ENCODE results near the gene MPZL1.
"Not testable (repeated sequence)": the region's sequence is repeated elsewhere in the genome, so short reads cannot be mapped to it uniquely, and the experiment has no call there.

MPZL1 gene

DNA sequence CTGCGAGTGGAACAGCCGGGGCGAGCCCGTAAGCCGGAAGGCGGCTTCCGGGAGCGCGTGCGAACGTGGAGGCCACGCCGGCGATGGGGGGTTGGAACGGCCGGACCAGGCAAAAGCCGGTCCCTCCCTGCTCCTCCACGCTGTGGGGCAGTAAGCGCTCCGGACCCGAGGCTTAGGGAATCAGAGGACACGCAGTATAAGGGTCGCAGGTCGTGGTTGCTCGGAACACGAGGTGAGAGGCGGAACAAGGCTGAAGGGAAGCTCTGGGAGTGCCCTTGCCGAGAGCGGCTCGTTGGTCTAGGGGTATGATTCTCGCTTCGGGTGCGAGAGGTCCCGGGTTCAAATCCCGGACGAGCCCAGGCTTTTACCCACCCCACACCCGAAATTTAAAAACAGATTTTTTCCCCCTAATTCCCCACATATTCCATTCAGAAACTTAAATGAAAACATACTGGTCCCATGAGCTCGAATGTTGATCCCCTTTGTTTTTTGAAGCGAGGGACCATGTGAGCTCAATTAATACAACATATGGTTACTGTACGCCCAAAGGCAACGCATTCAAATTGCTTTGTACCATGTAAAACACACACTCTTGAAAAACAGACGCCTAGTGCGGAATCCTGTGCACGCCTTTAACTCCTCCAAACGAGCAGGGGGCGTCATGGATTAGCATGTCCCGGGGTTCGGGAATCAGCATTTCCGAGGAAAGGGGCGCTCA is 7.2 kb upstream of the MPZL1 start:
- H3K27me3 ChIP-seq (replicated peaks; ENCODE audit: control insufficient read depth, insufficient read depth, low read length) = no peaks in the 10 kb centered on the region
- peak; percentile 4 for TF ChIP-seq CTCF (IDR thresholded peaks at IDR 0.05; ENCODE audit: insufficient read depth, low read length, poor library complexity, severe bottlenecking)
- no peaks in the 10 kb centered on the region for H3K36me3 ChIP-seq (ENCODE audit: control insufficient read depth, insufficient read depth, low read length)
- peak overlapping the region; percentile 72 for H3K4me3 ChIP-seq (replicated peaks; ENCODE audit: low read depth, low read length)
- DNase-seq (ENCODE audit: extremely low read depth, insufficient read length) = peak; percentile 90

GRCh38 chr1:167715157-167715999 is 6.4 kb upstream of the MPZL1 start:
- TF ChIP-seq CTCF (IDR thresholded peaks at IDR 0.05; ENCODE audit: insufficient read depth, low read length, poor library complexity, severe bottlenecking) = peak; percentile 90
- H3K27me3 ChIP-seq (replicated peaks; ENCODE audit: control insufficient read depth, insufficient read depth, low read length) = no peaks in the 10 kb centered on the region
- peak; percentile 83 for DNase-seq (ENCODE audit: extremely low read depth, insufficient read length)
- peak overlapping the region; percentile 72 for H3K4me3 ChIP-seq (replicated peaks; ENCODE audit: low read depth, low read length)
- H3K36me3 ChIP-seq (ENCODE audit: control insufficient read depth, insufficient read depth, low read length) = no peaks in the 10 kb centered on the region

GRCh38 chr1:167716000-167716271 is 5.8 kb upstream of the MPZL1 start:
- TF ChIP-seq CTCF (IDR thresholded peaks at IDR 0.05; ENCODE audit: insufficient read depth, low read length, poor library complexity, severe bottlenecking) = no peak
- peak overlapping the region; percentile 70 for H3K4me3 ChIP-seq (replicated peaks; ENCODE audit: low read depth, low read length)
- no peak for DNase-seq (ENCODE audit: extremely low read depth, insufficient read length)
- H3K36me3 ChIP-seq (ENCODE audit: control insufficient read depth, insufficient read depth, low read length) = no peaks in the 10 kb centered on the region
- H3K27me3 ChIP-seq (replicated peaks; ENCODE audit: control insufficient read depth, insufficient read depth, low read length) = no peaks in the 10 kb centered on the region

DNA sequence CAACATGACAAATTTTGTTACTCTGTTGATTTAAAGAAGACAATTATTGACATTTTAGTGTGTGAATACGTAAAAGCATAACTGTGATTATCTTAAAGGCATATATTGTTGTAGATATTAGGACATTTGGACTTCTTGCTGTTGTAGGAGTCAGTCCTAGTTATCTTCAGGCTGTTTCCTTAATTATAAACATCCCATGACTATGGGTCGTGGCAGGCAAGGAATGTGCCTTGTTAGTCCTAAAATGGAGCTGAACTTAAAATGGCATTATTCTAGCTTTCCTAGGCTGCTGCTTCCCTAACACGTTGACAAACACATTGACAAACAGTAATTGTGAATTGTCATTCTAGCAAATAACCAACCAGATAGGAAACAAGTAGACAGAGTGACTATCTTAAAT is 4.4 kb upstream of the MPZL1 start:
- Histone ChIP-seq H3K27me3 (replicated peaks; ENCODE audit: control insufficient read depth, insufficient read depth, low read length) (no peaks in the 10 kb centered on the region), H3K36me3 (ENCODE audit: control insufficient read depth, insufficient read depth, low read length) (no peaks in the 10 kb centered on the region), H3K4me3 (replicated peaks; ENCODE audit: low read depth, low read length) (no peak overlapping the region)
- no peak for TF ChIP-seq CTCF (IDR thresholded peaks at IDR 0.05; ENCODE audit: insufficient read depth, low read length, poor library complexity, severe bottlenecking)
- DNase-seq (ENCODE audit: extremely low read depth, insufficient read length) = no peak

DNA sequence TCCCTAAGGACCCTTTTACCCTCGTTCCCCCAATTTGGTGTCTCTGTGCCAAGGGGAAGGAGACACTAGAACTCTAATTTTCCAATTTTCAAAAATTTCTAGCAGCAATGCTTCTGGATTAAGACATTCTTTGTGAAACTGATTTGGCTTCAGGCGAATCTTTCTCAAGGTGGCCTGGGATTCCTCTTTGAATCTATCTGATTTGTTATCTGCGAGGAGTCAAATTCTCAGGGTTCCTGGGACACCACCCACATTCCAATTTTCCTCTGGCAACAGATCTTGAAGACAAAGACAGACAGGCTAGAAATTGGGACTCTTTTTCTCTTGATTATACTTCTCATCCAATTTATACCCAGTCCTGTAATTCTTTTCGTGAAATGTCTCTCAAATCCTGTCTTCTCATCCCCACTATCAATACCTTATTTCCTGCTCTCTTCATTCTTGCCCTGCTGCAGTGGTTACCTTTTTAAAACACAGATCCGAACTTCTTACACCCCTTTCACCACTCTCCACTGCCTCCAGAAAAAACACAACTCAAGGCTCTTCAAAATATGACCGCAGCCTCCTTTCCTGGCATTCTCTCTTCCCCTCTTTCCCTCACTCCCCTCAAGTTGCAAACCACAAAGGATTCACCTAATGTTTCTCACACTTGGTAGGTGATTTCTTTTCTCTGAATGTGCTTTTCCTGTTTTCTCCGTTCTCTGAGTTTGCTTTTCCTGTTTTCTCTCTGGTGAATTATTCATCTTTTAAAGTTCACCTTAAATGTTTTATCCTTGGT is 2.7 kb upstream of the MPZL1 start:
- H3K27me3 ChIP-seq (replicated peaks; ENCODE audit: control insufficient read depth, insufficient read depth, low read length) = no peaks in the 10 kb centered on the region
- H3K36me3 ChIP-seq (ENCODE audit: control insufficient read depth, insufficient read depth, low read length) = no peaks in the 10 kb centered on the region
- TF ChIP-seq CTCF (IDR thresholded peaks at IDR 0.05; ENCODE audit: insufficient read depth, low read length, poor library complexity, severe bottlenecking) = no peak
- peak overlapping the region; percentile 36 for H3K4me3 ChIP-seq (replicated peaks; ENCODE audit: low read depth, low read length)
- no peak for DNase-seq (ENCODE audit: extremely low read depth, insufficient read length)

- not testable (repeated sequence) for H3K36me3 ChIP-seq (ENCODE audit: control insufficient read depth, insufficient read depth, low read length); H3K27me3 ChIP-seq (replicated peaks; ENCODE audit: control insufficient read depth, insufficient read depth, low read length)
- DNase-seq (ENCODE audit: extremely low read depth, insufficient read length) = peak; percentile 52
- peak overlapping the region; percentile 36; the same call in 1 of the 2 replicates for H3K4me3 ChIP-seq (replicated peaks; ENCODE audit: low read depth, low read length)
Measured at GRCh38 chr1:167719715-167720421, 1.9 kb upstream of the MPZL1 start.

All from GM06990 (cell line).